CD4-positive, alpha-beta T cell (primary cell): ENCODE measurements around the gene PRKCA. TPM values are rescaled to one million over a fixed set of nuclear protein-coding genes. Genes with fewer than 3 reads are reported as not detected.

Experiments used
- ATAC-seq: fragments of 200-7000 bp; cut with Tn5 transposase; one replicate; pipeline ENCODE4 v1.10.0; 2022; ENCODE audit warnings: mild to moderate bottlenecking; ENCODE audit not compliant: poor library complexity
- CTCF ChIA-PET: fragments of 350-600 bp; sonication (Branson Sonifier 250); formaldehyde crosslinking; loops from one replicate; lab custom pipeline; 2021; ENCODE audit warnings: antibody characterized with exemption, inconsistent platforms; lab: Charles Lee
- POLR2A ChIA-PET: fragments of 350-600 bp; sonication (Branson Sonifier 250); formaldehyde crosslinking; loops from one replicate; lab custom pipeline; 2021; ENCODE audit warnings: antibody characterized with exemption, inconsistent platforms; lab: Charles Lee
- DNase-seq, 14 experiments: peaks; one replicate each; pipeline ENCODE4 v3.0.0-alpha.2; 2013 to 2020; ENCODE audit warnings: mixed read lengths in 2 of 14
- H3K27ac ChIP-seq, 2 donors: one replicate each; pipeline versions ENCODE4 v1.5.1 to v1.7.0; 2013; ENCODE audit warnings: low read length in 2 of 2, low read depth in 1 of 2, mild to moderate bottlenecking in 1 of 2
- H3K27me3 ChIP-seq, 2 experiments: 1 replicate in 1 of 2; 2 replicates in 1 of 2; pipeline versions ENCODE4 v1.6.1 to v1.7.0; 2013; ENCODE audit warnings: low read length in 2 of 2, control low read depth in 1 of 2, mild to moderate bottlenecking in 1 of 2, moderate library complexity in 1 of 2; ENCODE audit not compliant: insufficient read depth in 2 of 2, control insufficient read depth in 1 of 2
- H3K36me3 ChIP-seq: one replicate; pipeline ENCODE4 v1.6.1; 2013; ENCODE audit warnings: low read length, control low read depth; ENCODE audit not compliant: insufficient read depth
- H3K4me1 ChIP-seq: one replicate; pipeline ENCODE4 v1.6.1; 2013; ENCODE audit warnings: low read length, control low read depth; ENCODE audit not compliant: insufficient read depth
- H3K4me3 ChIP-seq: one replicate; pipeline ENCODE4 v1.5.1; 2013; ENCODE audit warnings: mild to moderate bottlenecking, low read length, moderate library complexity
- H3K9me3 ChIP-seq, 2 experiments: 1 replicate in 1 of 2; 2 replicates in 1 of 2; pipeline versions ENCODE4 v1.6.1 to v1.7.0; 2013; ENCODE audit warnings: low read length in 2 of 2, mild to moderate bottlenecking in 2 of 2, control low read depth in 1 of 2, moderate library complexity in 1 of 2; ENCODE audit not compliant: control insufficient read depth in 1 of 2, insufficient read depth in 1 of 2
- H3K27ac Mint-ChIP-seq: one replicate; pipeline ENCODE4 v1.8.0; 2020; ENCODE audit warnings: mixed read lengths
- H3K27me3 Mint-ChIP-seq: one replicate; pipeline ENCODE4 v1.8.0; 2021; ENCODE audit warnings: mixed read lengths
- H3K36me3 Mint-ChIP-seq: one replicate; pipeline ENCODE4 v1.8.0; 2021; ENCODE audit warnings: low read depth, mixed read lengths
- H3K4me1 Mint-ChIP-seq: one replicate; pipeline ENCODE4 v1.8.0; 2021; ENCODE audit warnings: low read depth, mixed read lengths
- H3K4me3 Mint-ChIP-seq: one replicate; pipeline ENCODE4 v1.8.0; 2020; ENCODE audit warnings: mild to moderate bottlenecking, mixed read lengths
- H3K9me3 Mint-ChIP-seq: one replicate; pipeline ENCODE4 v1.8.0; 2020; ENCODE audit warnings: mixed read lengths
- CTCF ChIP-seq: fragments of 200-600 bp; IDR thresholded peaks from one replicate; pipeline ENCODE4 v1.8.0; 2022; ENCODE audit warnings: antibody characterized with exemption, mild to moderate bottlenecking
- intact Hi-C, 2 experiments: fragments of 100-400 bp; cut with DNase I in 1 of 2; cut with micrococcal nuclease in 1 of 2; formaldehyde crosslinking; loops; one replicate each; pipeline versions ENCODE4 v1.15.1 to v1.9.0; 2023 to 2025; cut with DNase I, micrococcal nuclease
- total RNA-seq, 174 experiments: library from RNA in 2 of 174; stranded (reverse) in 2 of 174; gene quantifications; one replicate each; pipeline ENCODE4 v1.2.3 and lab custom pipeline; 2021 to 2026

PRKCA gene
- total RNA-seq, 2 experiments from 2014 or later = 84.8 to 88.6 TPM

- Mint-ChIP-seq H3K4me1 (peaks cover 92% of the 10 kb centered on the region), H3K27me3 (no peaks in the 10 kb centered on the region), H3K4me3 (peak overlapping the region; percentile 1), H3K27ac (no peak overlapping the region), H3K36me3 (peaks cover 13% of the 10 kb centered on the region), H3K9me3 (no peaks in the 10 kb centered on the region)
- TF ChIP-seq CTCF = no peak
- intact Hi-C loops = no loop called here
- no peaks in the 10 kb centered on the region for H3K9me3 ChIP-seq
- peak in 4 of 14 experiments; percentile 6 to 21 (median 18) for DNase-seq
- no peaks in the 10 kb centered on the region for H3K36me3 ChIP-seq
- H3K27ac ChIP-seq = no peak overlapping the region
- H3K4me3 ChIP-seq = no peak overlapping the region
- H3K27me3 ChIP-seq = no peaks in the 10 kb centered on the region
- ChIA-PET POLR2A (no interaction called here), CTCF (interaction anchor here (0.9 kb wide), 1 partner anchor 21 kb away, joined by 3 read pairs; no protein-coding TSS in a partner anchor)
- no peak for ATAC-seq
- H3K4me1 ChIP-seq = peaks cover 22% of the 10 kb centered on the region
These were observed 164.5 kb downstream of the PRKCA start for GRCh38 chr17:66466840-66467367.

- TF ChIP-seq CTCF = no peak
- Histone ChIP-seq H3K27me3 (no peaks in the 10 kb centered on the region), H3K9me3 (no peaks in the 10 kb centered on the region), H3K4me3 (no peak overlapping the region), H3K27ac (no peak overlapping the region), H3K4me1 (peaks cover 22% of the 10 kb centered on the region), H3K36me3 (no peaks in the 10 kb centered on the region)
- intact Hi-C loops = no loop called here
- POLR2A ChIA-PET = interaction anchor here (1.1 kb wide), 1 partner anchor 17 kb away, joined by 3 read pairs; no protein-coding TSS in a partner anchor
- Mint-ChIP-seq H3K36me3 (peaks cover 19% of the 10 kb centered on the region), H3K4me1 (peaks cover 91% of the 10 kb centered on the region), H3K27ac (peak overlapping the region; percentile 52), H3K4me3 (no peak overlapping the region), H3K9me3 (no peaks in the 10 kb centered on the region), H3K27me3 (no peaks in the 10 kb centered on the region)
- ATAC-seq (no peak), DNase-seq (no peak)
- CTCF ChIA-PET = interaction anchor here (0.9 kb wide), 1 partner anchor 22 kb away, joined by 3 read pairs; no protein-coding TSS in a partner anchor
These were observed 165.4 kb downstream of the PRKCA start for GRCh38 chr17:66467766-66468165.

GRCh38 chr17:66468241-66469087 lies 166.1 kb downstream of the PRKCA start:
- no peaks in the 10 kb centered on the region for H3K27me3 Mint-ChIP-seq
- intact Hi-C loops = no loop called here
- H3K4me1 Mint-ChIP-seq = peaks cover 93% of the 10 kb centered on the region
- CTCF ChIA-PET = interaction anchor here (0.6 kb wide), 1 partner anchor 957 kb away, joined by 3 read pairs; no protein-coding TSS in a partner anchor
- no peaks in the 10 kb centered on the region for H3K9me3 Mint-ChIP-seq
- Histone ChIP-seq H3K27ac (no peak overlapping the region), H3K4me3 (no peak overlapping the region), H3K9me3 (no peaks in the 10 kb centered on the region), H3K36me3 (no peaks in the 10 kb centered on the region), H3K4me1 (peaks cover 19% of the 10 kb centered on the region), H3K27me3 (no peaks in the 10 kb centered on the region)
- ATAC-seq (no peak), DNase-seq (peak in 3 of 14 experiments; percentile 5 to 36 (median 33))
- no peak for TF ChIP-seq CTCF
- H3K36me3 Mint-ChIP-seq = peaks cover 19% of the 10 kb centered on the region
- POLR2A ChIA-PET = interaction anchor here (1.1 kb wide), 1 partner anchor 18 kb away, joined by 3 read pairs; no protein-coding TSS in a partner anchor
- peak overlapping the region; percentile 20 for H3K4me3 Mint-ChIP-seq
- peak overlapping the region; percentile 52 for H3K27ac Mint-ChIP-seq
